NOMO-1 treated with dmso at 0.1 percent for 144 hours (cell line): ENCODE measurements around the gene HINT1.

Source experiments
- DNase-seq: peaks from one replicate; lab custom pipeline; 2025; ENCODE audit not compliant: unreplicated experiment; lab: John Stamatoyannopoulos, UW

Gene HINT1

GRCh38 chr5:131112424-131112823 lies 52.6 kb downstream of the HINT1 start:
- no peak for DNase-seq

- no peak for DNase-seq
Measured at GRCh38 chr5:131110256-131110594, 54.8 kb downstream of the HINT1 start.

GRCh38 chr5:131109540-131110255 lies 55.4 kb downstream of the HINT1 start:
- DNase-seq, result no peak
